Activated CD4-positive, alpha-beta T cell treated with anti-CD3 and anti-CD28 coated beads, Interleukin-2, amount 50 U/mL, for 4 hours (primary cell): ENCODE data around the gene FBXO3.
A peak's percentile ranks its signal among the peaks of the same experiment; 100 is the strongest.

Experiments
- DNase-seq, 2 experiments: peaks; one replicate each; pipeline ENCODE4 v3.0.0-alpha.2; 2020

The FBXO3 gene

GRCh38 chr11:33700502-33701271, 73.6 kb downstream of the FBXO3 start, which contains the start of gene C11orf91:
Gene C11orf91 (minus strand): TSS chr11:33700826. CDS start chr11:33700740, 86 bp downstream.
- peak; percentile 91 for DNase-seq

GRCh38 chr11:33700063-33700501, 74.2 kb downstream of the FBXO3 start:
- DNase-seq = no peak

GRCh38 chr11:33699515-33700062, 74.7 kb downstream of the FBXO3 start:
- DNase-seq = no peak

- no peak for DNase-seq
Measured at GRCh38 chr11:33698921-33699320, 75.4 kb downstream of the FBXO3 start.

- no peak for DNase-seq
Measured at GRCh38 chr11:33697997-33698396, 76.3 kb downstream of the FBXO3 start.

GRCh38 chr11:33696931-33697638, 77.2 kb downstream of the FBXO3 start:
- no peak for DNase-seq

- no peak for DNase-seq
Measured at GRCh38 chr11:33696411-33696810, 77.9 kb downstream of the FBXO3 start.

GRCh38 chr11:33695051-33695566, 79.2 kb downstream of the FBXO3 start:
- DNase-seq = no peak

GRCh38 chr11:33694346-33695050, 79.8 kb downstream of the FBXO3 start:
- DNase-seq = no peak

GRCh38 chr11:33692541-33692940, 81.8 kb downstream of the FBXO3 start:
- DNase-seq = no peak

- DNase-seq = no peak
Measured at GRCh38 chr11:33692013-33692504, 82.3 kb downstream of the FBXO3 start.

- no peak for DNase-seq
Measured at GRCh38 chr11:33691066-33691864, 83.1 kb downstream of the FBXO3 start.
